ENCODE results near the gene TMEM165.

DNA sequence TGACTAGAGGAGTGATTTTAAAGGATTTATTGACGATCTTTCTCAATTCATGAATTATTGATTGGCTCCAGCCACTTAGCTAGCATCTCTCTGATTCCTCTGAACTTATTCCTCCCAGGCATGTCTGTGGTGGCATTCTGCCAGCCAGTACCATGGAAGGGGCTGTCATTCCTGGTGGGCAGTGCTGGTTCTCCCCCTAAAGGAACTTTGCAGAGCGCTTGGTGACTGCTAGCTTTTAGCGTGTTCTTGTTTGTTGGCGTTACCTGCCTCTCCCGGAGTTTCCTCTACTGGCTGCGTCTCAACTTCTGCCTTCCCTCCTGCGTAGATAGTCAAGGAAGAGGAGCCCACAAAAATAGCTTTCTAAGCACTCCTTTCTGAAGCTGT, 30.4 kb upstream of the TMEM165 start:
- no peak for TF ChIP-seq EP300 (IDR thresholded peaks at IDR 0.05)
- TF ChIP-seq POLR2A (IDR thresholded peaks at IDR 0.05), result no peak

Data from tibial nerve (tissue), 3 donors.